Measurements from ENCODE around the gene FOXP2.
"Not testable (repeated sequence)": the region's sequence is repeated elsewhere in the genome, so short reads cannot be mapped to it uniquely, and the experiment has no call there.

Gene FOXP2

DNA sequence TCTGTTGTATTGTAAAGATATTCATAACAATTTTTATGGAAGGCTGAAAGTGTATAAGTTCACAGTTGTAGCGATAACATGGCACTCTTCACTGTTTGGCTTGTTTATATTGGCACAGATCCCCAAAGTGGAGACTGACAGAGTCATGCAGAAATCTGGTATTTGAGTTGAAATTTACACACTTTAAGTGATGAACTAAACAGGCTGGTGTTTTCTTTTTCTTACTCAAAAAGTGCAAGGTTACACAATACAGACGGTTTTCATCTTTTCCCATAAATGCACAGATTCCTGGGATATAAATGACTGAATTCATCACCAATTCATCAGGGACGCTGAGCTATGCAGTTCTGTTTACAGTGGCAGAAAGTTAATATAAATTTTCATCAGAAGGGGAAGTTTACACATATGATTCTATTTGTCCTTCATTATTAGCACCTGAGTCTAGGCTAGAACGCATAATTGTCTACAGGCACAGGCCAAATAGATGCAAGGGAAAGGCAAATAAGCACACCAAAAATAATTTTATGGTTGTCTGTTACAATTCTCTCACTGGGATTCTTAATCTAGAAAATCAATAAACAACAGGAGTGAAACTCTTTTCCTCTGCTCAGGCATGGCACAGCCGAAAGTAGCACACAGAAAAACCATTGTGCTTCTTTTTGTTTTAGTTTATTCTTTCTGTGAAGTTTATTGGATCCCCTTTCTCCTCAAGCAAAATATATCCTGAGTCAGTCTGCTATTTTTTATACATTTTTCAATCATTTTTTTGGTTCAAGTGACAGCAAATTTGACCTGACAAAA lies 88.0 kb downstream of the FOXP2 start:
- DNase-seq (ENCODE audit: low read depth): no peak

DNA sequence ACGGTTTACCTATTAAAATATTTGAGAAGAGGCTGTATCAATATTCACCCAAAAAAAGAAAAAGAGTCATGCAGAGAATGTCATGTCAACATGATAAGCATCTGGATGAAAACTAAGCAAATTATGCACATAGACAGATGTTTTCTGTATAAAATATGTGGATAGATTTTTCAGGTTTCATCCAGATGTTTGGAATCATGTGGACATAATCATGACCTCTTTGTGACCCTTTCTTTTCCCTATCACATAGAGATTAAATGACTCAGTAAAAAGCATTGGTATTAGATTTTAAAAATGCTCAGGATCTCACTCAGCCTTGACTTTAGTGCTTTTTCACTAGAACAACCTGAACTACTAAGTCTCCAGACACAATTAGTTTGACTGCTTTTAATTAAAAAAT lies 90.0 kb downstream of the FOXP2 start:
- DNase-seq (ENCODE audit: low read depth): no peak

DNA sequence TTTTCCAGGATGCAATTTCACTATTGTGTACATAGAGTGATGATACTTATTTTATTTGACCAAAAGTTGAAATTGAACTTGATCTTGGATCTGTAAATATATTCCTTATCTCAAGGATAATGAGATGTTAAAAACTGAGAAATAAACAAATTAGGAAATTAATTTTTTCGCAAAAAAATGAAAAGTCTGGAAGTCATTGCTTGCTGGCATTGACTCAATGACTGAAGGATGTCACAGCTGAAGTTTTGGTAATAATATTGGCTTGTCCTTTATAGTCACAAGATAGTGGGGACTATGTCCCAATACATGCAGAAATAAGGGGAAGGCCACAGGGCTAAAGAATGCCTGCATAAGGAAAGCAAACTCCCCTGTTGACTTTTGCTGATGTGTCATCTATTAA lies 92.8 kb downstream of the FOXP2 start:
- DNase-seq (ENCODE audit: low read depth): no peak

DNA sequence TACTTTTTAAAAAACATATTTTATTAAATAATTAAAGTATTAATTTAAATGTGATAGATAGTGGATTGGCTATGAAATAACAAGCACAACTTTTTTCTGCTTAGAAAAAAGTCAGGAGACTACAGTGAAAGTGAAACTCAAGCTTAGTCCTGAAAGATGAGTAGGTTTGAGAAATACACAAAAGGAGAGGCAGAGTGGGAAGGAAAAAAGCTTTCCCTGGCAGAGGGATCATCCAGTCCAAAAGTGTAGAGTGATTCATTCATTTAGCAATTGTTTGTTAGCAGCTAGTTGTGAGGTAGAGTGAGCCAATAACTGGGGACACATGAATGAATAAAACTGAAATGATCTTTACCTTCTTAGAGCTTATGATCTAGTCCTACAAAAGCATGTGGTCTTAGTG lies 93.5 kb downstream of the FOXP2 start:
- DNase-seq (ENCODE audit: low read depth): no peak

DNA sequence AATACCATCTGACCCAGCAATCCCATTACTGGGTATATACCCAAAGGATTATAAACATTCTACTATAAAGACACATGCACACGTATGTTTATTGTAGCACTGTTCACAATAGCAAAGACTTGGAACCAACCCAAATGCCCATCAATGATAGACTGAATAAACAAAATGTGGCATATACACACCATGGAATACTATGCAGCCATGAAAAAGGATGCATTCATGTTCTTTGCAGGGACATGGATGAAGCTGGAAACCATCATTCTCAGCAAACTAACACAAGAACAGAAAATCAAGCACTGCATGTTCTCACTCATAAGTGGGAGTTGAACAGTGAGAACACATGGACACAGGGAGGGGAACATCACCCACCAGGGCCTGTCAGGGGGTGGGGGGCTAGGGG lies 96.2 kb downstream of the FOXP2 start:
- not testable (repeated sequence) for DNase-seq (ENCODE audit: low read depth)

DNA sequence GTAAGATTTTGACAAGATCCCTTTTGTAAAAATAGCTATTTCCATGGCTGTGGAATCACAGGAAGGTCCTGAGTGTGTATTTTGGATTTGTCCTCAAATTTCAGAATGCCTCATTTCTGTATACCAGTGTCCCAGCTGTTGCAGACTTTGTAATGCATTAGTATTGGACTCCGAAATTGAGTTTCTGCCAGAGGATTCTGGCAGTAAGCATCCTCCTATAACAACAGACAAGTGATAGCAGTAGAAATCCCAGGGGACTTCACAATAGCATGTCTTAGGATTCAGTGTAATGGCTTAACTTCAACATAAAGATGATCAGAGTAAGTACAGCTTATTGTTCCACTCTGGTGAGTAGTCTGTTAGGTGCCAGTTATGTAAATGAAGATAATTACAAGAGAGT lies 104.6 kb downstream of the FOXP2 start:
- DNase-seq (ENCODE audit: low read depth): no peak

DNA sequence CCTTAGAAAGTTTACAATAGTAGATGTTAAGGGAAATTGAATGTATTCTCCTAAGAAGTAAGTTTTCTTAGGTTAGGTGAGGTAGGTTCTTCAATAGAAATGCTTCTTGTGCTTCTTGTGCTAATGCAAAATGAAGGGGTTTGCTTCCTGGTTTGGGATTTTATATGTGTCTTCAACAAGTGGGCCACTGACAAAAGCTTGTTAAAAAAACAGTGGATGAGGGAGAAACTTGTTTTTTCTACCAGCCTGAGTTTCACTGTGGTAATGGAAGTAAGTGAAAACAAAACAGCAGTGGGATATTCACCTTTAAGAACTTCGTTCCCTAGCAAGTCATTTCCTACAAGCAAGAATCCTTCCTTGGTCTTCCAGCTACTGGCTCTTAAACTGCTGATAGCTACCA lies 107.5 kb downstream of the FOXP2 start:
- DNase-seq (ENCODE audit: low read depth): no peak

DNA sequence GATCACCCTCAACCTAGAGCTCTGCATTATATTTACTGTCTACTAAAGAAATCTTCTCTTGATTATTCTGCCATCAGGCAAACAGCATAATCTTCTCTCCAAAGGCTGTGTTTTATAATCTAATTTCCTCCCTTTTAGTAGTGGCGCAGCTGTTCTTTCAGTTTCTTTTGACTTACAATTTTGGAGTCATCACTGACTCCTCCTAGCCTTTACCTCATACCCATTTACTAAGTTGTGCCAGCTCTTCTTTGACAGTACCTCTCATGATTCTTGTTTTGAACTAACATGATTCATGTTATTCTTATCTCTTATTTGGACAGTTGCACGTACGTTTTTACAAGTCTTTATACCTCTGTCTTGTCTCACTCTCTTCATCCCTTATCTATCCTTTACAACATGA lies 113.0 kb downstream of the FOXP2 start:
- DNase-seq (ENCODE audit: low read depth): no peak

DNA sequence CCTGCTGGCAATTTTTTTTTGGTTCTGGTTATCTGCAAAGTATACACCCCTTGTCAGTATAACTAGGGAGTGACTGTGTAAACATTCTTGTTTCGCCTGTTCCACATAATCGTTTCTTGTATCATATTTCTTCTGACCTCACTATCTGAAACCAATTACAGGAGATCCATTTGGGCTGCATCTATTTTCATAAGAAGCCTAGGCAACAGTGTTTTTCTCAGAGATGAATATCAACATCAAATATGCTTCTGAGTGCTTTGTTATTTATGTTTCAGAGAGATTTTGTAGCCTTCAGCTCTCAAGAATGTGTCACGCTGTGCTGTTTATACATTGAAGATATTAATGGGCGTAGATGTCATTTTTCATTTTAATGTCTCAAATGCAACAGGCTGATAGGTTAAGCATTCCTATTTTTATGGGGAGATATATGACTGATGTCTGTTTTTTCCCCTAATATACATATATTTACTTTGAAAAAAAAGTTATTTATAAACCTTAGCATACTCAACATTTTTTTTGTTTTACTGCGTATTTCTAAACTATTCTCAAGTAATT lies 115.5 kb downstream of the FOXP2 start:
- no peak for DNase-seq (ENCODE audit: low read depth)

DNA sequence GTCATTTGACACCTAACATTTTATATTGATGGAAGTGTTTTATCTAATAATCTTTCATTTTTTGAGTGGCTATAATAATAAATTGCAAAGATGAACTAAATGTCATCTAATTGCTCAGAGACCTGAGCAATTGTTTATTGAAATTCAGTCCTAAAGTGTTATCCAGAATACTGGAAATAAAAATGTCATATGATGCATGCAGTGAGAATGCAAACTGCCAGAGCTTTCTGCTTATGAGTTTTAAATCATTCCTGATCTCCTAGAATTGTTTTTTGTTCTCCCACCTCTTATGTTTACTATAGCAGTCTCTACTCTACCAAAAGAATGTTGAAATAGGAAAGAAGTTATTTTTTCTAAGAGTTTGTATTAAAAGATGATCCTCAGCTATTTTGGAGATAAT lies 116.7 kb downstream of the FOXP2 start:
- no peak for DNase-seq (ENCODE audit: low read depth)

DNA sequence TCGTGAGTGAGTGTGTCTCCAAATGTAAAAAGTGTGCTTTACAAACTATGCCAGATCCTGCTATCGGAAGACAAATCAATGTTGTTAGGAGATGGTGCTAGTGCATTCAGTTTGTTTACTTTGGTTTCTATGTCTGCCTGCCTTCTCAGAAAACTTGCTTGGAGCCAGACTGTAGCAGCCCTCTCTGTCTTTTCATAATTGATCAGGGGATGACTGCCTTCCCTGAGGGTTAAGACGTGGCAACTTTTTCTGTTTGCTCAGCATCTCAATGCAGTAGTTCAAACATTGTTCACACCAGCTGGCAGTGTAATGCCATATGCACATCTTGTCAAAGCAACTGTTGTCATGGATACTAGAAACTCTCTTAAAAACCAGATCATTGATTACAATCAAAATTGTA lies 118.5 kb downstream of the FOXP2 start:
- DNase-seq (ENCODE audit: low read depth): no peak

DNA sequence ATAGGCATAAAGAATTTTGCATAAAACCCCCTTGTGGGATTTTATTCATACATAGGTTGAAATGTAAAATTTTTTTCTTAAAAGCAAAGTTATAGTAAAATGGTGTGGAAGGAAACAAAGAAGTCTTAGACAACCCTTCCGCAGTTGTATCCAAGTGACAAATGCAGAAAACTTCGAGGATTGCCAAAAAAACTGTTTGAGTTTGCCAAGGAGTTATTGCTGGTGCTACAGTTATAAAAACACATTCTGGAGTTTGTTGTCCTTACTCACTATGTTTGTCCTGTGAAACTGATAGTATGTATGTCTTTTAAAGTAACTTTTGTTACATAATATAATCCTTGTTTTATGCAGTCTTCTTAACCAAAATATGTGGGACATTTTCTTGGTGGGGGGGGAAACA lies 120.3 kb downstream of the FOXP2 start:
- DNase-seq (ENCODE audit: low read depth): no peak

DNA sequence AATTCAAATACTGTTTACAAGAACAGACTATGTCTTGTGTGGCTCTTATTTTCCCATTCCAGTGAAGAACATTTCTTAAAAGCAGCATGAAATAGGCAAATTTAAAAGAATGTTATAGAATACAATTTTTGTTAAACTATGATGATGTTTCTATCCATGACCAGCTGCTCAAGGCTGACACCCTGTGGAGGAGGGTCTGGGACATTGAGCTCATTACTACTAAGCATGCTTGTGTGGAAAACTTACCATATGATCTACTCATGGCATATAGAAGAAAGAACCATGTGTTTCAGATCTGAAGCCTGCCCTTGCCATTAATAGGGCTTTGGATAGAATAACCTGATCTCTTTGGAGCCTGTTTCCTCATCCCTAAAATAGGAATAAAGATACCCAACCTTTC lies 125.0 kb downstream of the FOXP2 start:
- DNase-seq (ENCODE audit: low read depth): no peak

DNA sequence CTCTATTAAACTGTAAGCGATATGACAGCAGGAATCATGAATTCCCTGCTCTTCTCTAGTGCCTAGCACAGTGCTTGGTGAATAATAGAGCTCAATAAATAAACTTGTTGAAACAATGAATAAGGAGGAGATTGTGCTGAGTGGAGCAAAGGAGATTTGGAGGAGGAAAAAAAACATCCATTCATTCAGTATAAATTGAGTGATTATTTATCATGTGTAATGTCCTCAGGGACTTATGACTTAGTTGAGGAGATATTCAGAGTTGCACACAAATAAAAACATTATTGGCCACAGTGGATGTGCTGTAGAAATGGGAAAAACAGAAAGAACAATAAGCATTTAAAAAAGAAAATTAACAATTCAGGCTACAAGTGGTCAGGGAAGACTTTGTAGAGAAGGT lies 125.7 kb downstream of the FOXP2 start:
- no peak for DNase-seq (ENCODE audit: low read depth)

DNA sequence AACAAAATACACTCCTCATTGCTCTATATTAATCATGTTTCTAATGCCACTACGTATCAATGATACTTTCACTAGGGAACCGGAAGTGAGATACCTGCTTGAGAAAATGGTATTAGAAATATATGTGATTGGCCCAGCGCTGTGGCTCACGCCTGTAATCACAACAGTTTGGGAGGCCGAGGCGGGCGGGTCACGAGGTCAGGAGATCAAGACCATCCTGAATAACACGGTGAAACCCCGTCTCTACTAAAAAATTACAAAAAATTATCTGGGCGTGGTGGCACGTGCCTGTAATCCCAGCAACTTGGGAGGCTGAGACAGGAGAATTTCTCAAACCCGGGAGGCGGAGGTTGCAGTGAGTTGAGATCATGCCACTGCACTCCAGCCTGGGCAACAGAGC lies 132.7 kb downstream of the FOXP2 start:
- DNase-seq (ENCODE audit: low read depth): not testable (repeated sequence)

DNA sequence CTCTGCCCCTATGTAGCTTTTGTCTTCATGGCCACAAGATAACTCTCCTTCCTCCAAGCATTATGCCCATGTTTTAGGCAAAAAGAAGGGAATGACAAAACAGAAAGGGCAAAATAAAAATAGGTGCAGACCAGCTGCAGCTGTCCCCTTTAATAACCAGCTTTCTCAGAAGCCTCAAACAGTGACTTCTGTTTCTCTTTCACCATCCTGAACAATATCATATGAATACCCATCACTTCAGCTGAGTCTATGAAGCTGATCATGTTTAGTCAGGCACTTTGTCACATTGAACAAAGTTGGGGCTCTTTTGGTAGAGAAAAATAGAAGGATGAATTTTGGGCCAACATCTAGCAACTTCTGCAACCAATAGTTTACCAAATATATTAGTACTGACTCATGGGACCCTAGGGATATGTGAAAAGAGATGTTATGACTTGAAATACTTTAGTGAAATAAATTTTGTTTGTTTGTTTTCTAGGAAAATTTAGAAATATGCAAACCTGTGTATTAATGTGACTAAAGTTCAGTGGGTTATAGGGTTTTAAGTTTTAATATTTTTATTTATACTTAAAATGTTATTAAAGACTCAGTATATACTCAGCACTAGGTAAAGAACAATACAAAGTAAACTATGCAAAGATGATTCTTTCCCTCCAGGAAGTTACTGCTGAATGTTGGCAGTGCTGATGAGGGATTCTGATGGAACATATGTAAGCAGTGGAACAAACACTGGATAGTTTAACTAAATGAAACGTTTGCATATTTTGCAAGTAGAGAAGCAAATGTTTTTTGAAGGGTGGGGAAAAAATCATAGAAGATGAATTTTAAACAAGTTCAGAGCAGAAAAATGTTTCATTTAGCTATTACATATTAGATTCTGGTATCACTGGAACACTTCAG lies 133.7 kb downstream of the FOXP2 start:
- DNase-seq (ENCODE audit: low read depth): no peak

DNA sequence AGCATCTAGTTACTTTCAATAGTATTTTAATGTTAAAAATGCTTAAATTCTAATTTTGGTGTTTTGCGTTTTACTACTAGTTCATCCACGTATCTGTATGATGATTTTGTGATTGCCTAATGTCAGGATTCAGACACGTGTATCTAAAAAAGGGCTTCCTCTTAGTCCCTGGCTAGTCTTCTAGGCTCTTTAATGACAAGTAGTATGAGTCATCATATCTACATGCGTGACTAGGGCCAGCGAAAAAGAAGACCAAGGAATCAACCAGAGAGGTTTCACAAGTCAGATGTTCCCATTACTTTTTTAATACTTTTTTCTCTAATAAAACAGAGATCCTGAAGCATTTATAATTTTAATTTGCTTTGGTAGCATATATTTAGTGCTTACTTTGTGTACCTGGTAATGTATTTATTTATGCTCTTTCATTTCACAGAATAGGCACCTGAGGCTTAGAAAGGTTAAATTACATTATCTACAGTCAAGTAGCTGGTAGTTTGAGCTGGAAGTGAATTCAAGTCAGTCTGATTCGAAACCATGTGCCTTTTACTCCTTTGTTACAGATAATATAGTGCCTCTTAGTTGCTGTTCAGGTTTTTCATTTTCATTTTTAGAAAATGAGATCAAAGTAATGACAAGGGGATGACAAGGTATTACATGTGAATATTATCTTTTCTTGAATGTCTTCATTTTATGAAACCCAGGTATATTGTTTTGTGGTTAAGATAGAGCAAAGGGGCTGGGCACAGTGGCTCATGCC lies 140.3 kb downstream of the FOXP2 start:
- no peak for DNase-seq (ENCODE audit: low read depth)

DNA sequence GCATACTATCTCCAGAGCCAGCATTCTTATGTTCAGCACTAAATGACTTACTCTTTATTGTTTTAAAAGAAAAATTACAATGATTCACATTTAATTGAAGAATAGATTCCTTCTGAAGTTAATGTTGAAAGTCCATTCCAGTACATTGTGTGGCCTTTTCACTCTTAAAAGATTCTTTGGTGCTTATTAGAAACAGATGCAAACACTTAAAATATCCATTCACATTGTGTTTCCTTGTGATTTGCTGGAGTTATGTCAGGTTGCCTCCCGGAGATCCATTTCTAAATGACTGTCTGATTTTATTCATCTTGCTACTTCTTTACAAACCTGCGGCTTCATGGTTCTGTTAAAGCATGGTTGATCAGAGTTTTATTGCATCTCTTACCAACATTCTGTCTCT lies 152.8 kb downstream of the FOXP2 start:
- no peak for DNase-seq (ENCODE audit: low read depth)

DNA sequence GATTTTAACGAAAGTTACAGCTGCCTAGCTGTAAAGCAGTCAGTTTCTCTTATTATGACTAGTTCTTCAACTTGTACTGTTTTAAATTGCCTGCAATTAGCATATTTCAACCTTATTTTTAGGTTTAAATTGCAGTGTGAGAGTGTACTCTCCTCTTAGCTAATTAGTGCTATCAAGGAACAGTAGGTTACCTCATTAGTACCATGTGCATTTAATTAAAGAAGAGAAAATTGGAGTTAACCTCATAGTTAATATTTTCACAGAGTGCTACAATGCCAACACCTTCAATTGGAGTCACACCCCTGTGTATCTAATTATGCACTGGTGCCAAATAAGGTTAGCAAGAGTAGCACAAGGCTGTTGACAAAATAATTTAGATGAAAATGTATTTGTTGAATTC lies 154.6 kb downstream of the FOXP2 start:
- DNase-seq (ENCODE audit: low read depth): no peak

DNA sequence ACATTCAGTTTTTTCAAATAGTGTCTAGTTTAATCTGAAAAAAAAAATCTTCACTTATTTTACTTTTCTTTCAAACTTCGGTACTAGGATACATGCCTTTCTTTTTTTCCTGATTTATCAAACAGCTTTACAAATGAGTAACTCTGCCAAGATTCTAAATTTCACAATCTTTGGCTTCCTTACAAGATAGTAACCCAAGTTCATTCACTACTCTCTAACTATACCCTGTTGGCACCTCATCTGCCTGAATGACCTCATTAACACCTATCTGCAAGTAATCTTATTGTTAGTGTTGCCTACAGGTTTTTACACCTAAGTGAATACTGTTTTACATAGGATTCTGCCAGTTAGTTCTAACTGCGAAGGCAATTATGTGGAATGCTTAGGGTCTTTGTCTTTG lies 159.8 kb downstream of the FOXP2 start:
- DNase-seq (ENCODE audit: low read depth): no peak

DNA sequence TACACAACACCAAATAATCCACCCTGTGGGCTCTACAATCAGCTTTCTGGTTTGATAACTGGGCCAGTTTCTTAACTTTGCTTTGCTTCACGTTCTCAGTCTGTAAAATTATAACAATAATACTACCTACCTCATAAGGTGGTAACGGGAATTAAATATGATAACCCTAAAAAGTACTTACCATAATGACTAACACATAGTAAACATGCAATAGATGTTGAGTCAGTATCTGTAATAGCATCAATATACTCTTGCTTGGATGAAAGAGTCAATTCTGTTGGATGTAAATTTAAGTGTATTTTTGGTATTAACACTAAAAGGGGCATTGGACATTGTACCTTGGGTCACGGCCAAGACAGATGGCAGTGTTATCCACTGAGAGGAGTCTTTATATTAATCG lies 160.5 kb downstream of the FOXP2 start:
- no peak for DNase-seq (ENCODE audit: low read depth)

DNA sequence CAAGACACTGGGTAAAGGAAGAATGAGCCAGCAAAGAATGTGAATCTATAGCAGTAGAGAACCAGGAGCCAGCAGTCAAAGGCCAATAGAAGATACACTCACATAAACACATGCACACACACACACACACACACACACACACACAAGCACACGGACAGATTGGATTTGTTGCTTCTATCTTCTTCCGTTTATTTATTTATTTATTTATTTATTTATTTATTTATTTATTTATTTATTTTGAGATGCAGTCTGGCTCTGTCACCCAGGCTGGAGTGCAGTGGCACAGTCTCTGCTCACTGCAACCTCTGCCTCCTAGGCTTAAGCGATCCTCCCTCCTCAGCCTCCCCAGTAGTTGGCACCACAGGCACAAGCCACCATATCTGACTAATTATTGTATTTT lies 166.3 kb downstream of the FOXP2 start:
- DNase-seq (ENCODE audit: low read depth): not testable (repeated sequence)

Data from activated T-cell treated with anti-CD3 and anti-CD28 coated beads for 1 hour (primary cell).